Calu3 (cell line): ENCODE data around the gene MGP. TPM values are rescaled to one million over a fixed set of nuclear protein-coding genes. Genes with fewer than 3 reads are reported as not detected.
A peak's percentile ranks its signal among the peaks of the same experiment; 100 is the strongest.

Source experiments
- BruUV-seq: library from RNA; stranded (reverse); fragments of 400-500 nt; replicated peaks from 2 replicates; lab custom pipeline; 2021; lab: Mats Ljungman, UMichigan
- CTCF ChIA-PET: fragments of 300-600 bp; sonication (Branson Sonifier 250); formaldehyde crosslinking; loops from one replicate; lab custom pipeline; 2022; ENCODE audit warnings: antibody characterized with exemption; lab: Charles Lee
- DNase-seq: peaks from one replicate; pipeline ENCODE4 v3.0.0; 2022
- H3K27ac Mint-ChIP-seq: one replicate; pipeline ENCODE4 v1.8.0; 2022; ENCODE audit warnings: mixed read lengths; ENCODE audit not compliant: unreplicated experiment
- H3K27me3 Mint-ChIP-seq: one replicate; pipeline ENCODE4 v1.8.0; 2022; ENCODE audit warnings: mixed read lengths; ENCODE audit not compliant: unreplicated experiment
- H3K36me3 Mint-ChIP-seq: one replicate; pipeline ENCODE4 v1.8.0; 2022; ENCODE audit warnings: mild to moderate bottlenecking, moderate library complexity, mixed read lengths; ENCODE audit not compliant: insufficient read depth, unreplicated experiment
- H3K4me1 Mint-ChIP-seq: one replicate; pipeline ENCODE4 v1.8.0; 2022; ENCODE audit warnings: mild to moderate bottlenecking, low read depth, mixed read lengths; ENCODE audit not compliant: unreplicated experiment
- H3K4me3 Mint-ChIP-seq: one replicate; pipeline ENCODE4 v1.8.0; 2022; ENCODE audit warnings: mild to moderate bottlenecking, low read depth, moderate library complexity, mixed read lengths; ENCODE audit not compliant: unreplicated experiment
- H3K9me3 Mint-ChIP-seq: one replicate; pipeline ENCODE4 v1.8.0; 2022; ENCODE audit warnings: low read depth, mixed read lengths; ENCODE audit not compliant: unreplicated experiment
- intact Hi-C: fragments of 100-400 bp; cut with micrococcal nuclease; formaldehyde crosslinking; loops from one replicate; pipeline ENCODE4 v1.10.0; 2022; ENCODE audit not compliant: unreplicated experiment
- total RNA-seq: library from RNA; stranded (reverse); gene quantifications from 2 replicates; pipeline ENCODE4 v1.2.3, GENCODE V29; 2022
- TF ChIP-seq, protein P1 (sequence below): fragments of 200-600 bp; IDR thresholded peaks from one replicate; pipeline ENCODE4 v1.8.0; 2022; ENCODE audit warnings: antibody characterized with exemption; ENCODE audit not compliant: unreplicated experiment

The MGP gene
- total RNA-seq, 1 experiment from 2014 or later: not detected

DNA sequence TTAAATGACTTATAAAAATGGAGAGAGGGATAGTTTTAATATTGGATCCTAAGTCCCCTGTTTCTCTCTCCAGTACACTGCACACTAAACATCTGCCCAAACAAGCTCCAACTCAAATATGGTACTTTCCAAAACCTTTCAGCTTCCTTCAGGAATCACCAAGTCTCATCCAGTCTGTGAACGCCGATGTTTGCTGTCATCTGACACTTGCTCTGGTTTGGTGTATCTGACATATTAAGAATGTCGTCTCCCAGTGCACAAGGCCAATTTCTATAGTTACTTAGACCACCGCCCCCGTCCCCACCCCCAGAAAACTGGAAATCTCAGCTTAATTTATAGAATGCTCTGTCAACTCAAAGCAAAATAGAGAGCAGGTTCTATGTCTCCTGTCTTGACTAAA lies 5.0 kb upstream of the MGP start:
- Mint-ChIP-seq H3K9me3 (no peaks in the 10 kb centered on the region), H3K36me3 (no peaks in the 10 kb centered on the region), H3K27me3 (no peaks in the 10 kb centered on the region), H3K4me3 (no peak overlapping the region), H3K27ac (no peak overlapping the region), H3K4me1 (peaks cover 31% of the 10 kb centered on the region)
- BruUV-seq: no TSS peak
- intact Hi-C loops: no loop called here
- TF ChIP-seq, protein P1, sequence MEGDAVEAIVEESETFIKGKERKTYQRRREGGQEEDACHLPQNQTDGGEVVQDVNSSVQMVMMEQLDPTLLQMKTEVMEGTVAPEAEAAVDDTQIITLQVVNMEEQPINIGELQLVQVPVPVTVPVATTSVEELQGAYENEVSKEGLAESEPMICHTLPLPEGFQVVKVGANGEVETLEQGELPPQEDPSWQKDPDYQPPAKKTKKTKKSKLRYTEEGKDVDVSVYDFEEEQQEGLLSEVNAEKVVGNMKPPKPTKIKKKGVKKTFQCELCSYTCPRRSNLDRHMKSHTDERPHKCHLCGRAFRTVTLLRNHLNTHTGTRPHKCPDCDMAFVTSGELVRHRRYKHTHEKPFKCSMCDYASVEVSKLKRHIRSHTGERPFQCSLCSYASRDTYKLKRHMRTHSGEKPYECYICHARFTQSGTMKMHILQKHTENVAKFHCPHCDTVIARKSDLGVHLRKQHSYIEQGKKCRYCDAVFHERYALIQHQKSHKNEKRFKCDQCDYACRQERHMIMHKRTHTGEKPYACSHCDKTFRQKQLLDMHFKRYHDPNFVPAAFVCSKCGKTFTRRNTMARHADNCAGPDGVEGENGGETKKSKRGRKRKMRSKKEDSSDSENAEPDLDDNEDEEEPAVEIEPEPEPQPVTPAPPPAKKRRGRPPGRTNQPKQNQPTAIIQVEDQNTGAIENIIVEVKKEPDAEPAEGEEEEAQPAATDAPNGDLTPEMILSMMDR: no peak
- no peak for DNase-seq
- CTCF ChIA-PET: interaction anchor here (0.6 kb wide), 1 partner anchor 8 kb away, joined by 5 read pairs; no protein-coding TSS in a partner anchor

DNA sequence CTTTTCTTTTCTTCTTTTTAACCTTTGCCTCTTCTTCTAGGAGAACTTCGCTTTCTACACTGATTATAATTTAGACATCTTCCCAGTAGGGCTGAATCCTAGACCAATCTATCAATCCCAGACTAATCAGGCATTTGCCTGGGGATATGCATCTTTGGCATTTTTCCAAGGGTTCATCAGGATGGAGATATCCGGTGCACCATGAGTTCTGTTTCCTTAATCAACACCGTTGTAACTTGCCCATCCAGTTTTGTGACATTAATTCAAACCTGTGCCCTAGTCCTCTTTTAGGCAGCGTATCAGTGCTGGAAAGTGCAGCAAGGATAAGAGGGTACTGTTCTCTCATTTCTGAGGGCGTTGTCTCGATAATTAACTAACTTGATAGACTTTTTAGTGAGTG lies 617 bp upstream of the MGP start:
- no peaks in the 10 kb centered on the region for H3K27me3 Mint-ChIP-seq
- H3K27ac Mint-ChIP-seq: no peak overlapping the region
- no peaks in the 10 kb centered on the region for H3K36me3 Mint-ChIP-seq
- intact Hi-C loops: loop anchor here (5.0 kb wide), 1 partner anchor 39 kb away; no protein-coding TSS in a partner anchor
- DNase-seq: peak; percentile 39
- CTCF ChIA-PET: interaction anchor here (1.9 kb wide), 1 partner anchor 43 kb away, joined by 4 read pairs; no protein-coding TSS in a partner anchor
- no peaks in the 10 kb centered on the region for H3K9me3 Mint-ChIP-seq
- H3K4me1 Mint-ChIP-seq: peaks cover 42% of the 10 kb centered on the region
- BruUV-seq: no TSS peak
- H3K4me3 Mint-ChIP-seq: no peak overlapping the region
- TF ChIP-seq, protein P1: no peak

DNA sequence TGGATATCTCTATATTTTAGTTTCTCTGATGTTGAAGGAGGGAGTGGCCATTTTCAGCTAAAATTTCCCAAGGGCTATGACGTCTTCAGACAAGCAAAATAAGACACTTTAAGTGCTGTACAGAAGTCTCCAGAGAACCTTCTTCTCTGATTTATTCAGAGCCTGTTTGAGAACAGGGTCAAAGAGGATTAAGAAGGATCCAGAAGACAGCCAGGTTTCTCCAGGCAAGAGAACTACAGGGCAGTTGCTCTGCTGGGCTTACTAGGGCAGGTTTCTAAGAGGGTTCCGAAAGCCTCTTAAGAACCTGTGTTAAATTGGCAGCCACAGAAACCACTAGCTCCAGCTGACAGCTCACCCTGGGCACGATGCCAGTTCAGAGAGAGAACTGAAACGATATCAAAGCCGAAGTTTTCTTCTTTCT lies 1.2 kb downstream of the MGP start:
- H3K4me3 Mint-ChIP-seq: no peak overlapping the region
- no TSS peak for BruUV-seq
- H3K27ac Mint-ChIP-seq: no peak overlapping the region
- H3K9me3 Mint-ChIP-seq: no peaks in the 10 kb centered on the region
- CTCF ChIA-PET: no interaction called here
- peaks cover 38% of the 10 kb centered on the region for H3K4me1 Mint-ChIP-seq
- intact Hi-C loops: no loop called here
- no peaks in the 10 kb centered on the region for H3K27me3 Mint-ChIP-seq
- peak; percentile 70 for DNase-seq
- TF ChIP-seq, protein P1: no peak
- no peaks in the 10 kb centered on the region for H3K36me3 Mint-ChIP-seq

DNA sequence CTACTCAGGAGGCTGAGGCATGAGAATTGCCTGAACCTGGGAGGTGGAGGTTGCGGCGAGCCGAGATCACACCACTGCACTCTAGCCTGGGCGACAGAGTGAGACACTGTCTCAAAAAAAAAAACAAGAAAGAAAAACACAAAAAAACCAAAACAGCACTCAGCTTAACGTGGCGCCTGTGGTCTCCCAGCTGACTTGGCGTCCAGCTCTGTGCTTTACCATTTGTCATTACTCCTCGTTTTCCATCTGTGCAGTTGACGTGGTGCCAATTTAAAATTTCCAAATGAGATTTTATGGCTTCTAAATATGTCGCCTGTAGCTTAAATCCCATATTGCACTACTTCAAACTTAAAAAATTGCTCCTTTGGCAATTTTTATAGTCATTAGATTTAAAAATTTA lies 2.0 kb downstream of the MGP start:
- CTCF ChIA-PET: interaction anchor here (0.7 kb wide), 1 partner anchor 264 kb away, joined by 3 read pairs; no protein-coding TSS in a partner anchor
- DNase-seq: no peak
- no TSS peak for BruUV-seq
- Mint-ChIP-seq H3K27ac (no peak overlapping the region), H3K36me3 (no peaks in the 10 kb centered on the region), H3K27me3 (no peaks in the 10 kb centered on the region), H3K4me1 (peaks cover 38% of the 10 kb centered on the region), H3K9me3 (no peaks in the 10 kb centered on the region), H3K4me3 (no peak overlapping the region)
- intact Hi-C loops: no loop called here
- TF ChIP-seq, protein P1: no peak
